ENCODE results near the gene PHACTR3. TPM values are rescaled to one million over a fixed set of nuclear protein-coding genes. Genes with fewer than 3 reads are reported as not detected.

Gene PHACTR3
- total RNA-seq, 1 experiment from 2014 or later = not detected

DNA sequence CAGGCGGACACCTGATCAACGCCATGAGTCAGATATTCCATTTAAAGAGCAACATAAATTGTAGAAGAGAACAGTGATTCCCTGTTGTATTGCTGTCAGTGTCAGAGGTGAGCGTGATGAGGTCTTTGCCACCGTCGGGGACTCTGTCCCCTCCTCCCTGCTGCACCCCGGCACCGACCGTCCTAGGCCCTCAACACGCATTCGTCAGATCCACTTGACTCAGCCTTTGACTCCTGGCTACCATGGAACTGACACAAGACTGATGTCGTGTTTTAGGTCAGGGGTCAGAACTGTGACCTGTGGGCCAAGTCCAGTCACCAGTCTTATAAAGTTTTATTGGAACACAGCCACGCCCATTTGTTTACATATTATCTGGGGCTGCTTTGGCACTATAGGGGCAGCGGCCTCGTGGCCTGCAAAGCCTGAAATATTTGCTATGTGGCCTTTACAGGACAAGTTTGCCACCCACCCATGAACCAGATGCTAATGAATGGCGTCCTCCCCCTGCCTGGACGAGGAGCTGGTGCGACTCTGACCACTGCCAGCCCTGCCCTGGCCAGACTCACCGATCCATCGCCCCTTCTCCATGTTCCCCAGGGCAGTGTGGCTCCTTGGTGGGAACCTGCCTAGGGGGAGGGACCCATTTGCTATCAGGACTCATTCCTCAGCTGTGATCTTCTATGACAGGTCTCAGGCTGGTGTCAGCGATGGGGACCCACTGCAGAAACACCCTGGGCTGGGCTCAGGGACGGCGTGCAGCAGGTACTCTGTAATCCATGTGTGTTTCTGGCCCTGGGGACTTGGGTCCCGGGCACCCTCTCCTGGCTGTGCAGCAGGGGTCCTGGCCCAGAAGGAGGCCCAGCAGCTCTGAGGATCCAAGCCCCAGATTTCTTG lies 37.5 kb upstream of the PHACTR3 start:
- RAD21 ChIA-PET (ENCODE audit: low non-redundant PET in 1 of 2, low total read pairs in 2 of 2, uncharacterized antibody in 2 of 2, unreplicated experiment in 2 of 2) = no interaction called here
- CTCF ChIA-PET = no interaction called here
- ATAC-seq = no peak

More for the DNA sequence above, 37.5 kb upstream of the PHACTR3 start:
- intact Hi-C loops (cut with micrococcal nuclease) = no loop called here
- Histone ChIP-seq H3K36me3 (ENCODE audit: control insufficient read depth in 1 of 2, insufficient read depth in 2 of 2, low read length in 2 of 2) (no peaks in the 10 kb centered on the region), H3K4me3 (replicated peaks in 1 of 2; ENCODE audit: low read depth in 1 of 2, low read length in 2 of 2) (no peak overlapping the region), H3K27ac (ENCODE audit: low read depth, low read length) (no peak overlapping the region), H2AFZ (ENCODE audit: low read depth, low read length, poor library complexity, severe bottlenecking) (no peak overlapping the region), H3K9ac (ENCODE audit: low read length) (no peak overlapping the region), H3K27me3 (ENCODE audit: insufficient read depth, low read length) (peaks cover 13% of the 10 kb centered on the region; the same call in 1 of the 2 replicates), H3K79me2 (ENCODE audit: insufficient read depth, low read length) (no peaks in the 10 kb centered on the region), H3K9me2 (ENCODE audit: insufficient read depth) (no peaks in the 10 kb centered on the region), H3K4me2 (ENCODE audit: low read length) (no peak overlapping the region), H3K4me1 (ENCODE audit: control insufficient read depth in 1 of 2, insufficient read depth in 2 of 2, low read length in 2 of 2) (0 out of 4 replicates have a peak, but pooled peaks cover 0 to 2% of the 10 kb centered on the region in 2 experiments), H4K20me1 (ENCODE audit: insufficient read depth) (no peaks in the 10 kb centered on the region), H3K9me3 (ENCODE audit: control insufficient read depth in 1 of 2, insufficient read depth in 1 of 2, low read depth in 1 of 2, low read length in 2 of 2) (no peaks in the 10 kb centered on the region)
- no peak for TF ChIP-seq EZH2phosphoT487 (IDR thresholded peaks at IDR 0.05; ENCODE audit: borderline replicate concordance)
- TF ChIP-seq JUND (IDR thresholded peaks at IDR 0.05) = no peak
- TF ChIP-seq REST (IDR thresholded peaks at IDR 0.05; ENCODE audit: low read depth) = no peak
- no peak for TF ChIP-seq ATF3 (IDR thresholded peaks at IDR 0.05)
- TF ChIP-seq EGR1 (IDR thresholded peaks at IDR 0.05; ENCODE audit: low read depth) = no peak
- no peak for TF ChIP-seq CEBPB (IDR thresholded peaks at IDR 0.05; ENCODE audit: low read depth)
- TF ChIP-seq FOSL1 (IDR thresholded peaks at IDR 0.05; ENCODE audit: low read depth) = no peak
- no peak for TF ChIP-seq YY1 (IDR thresholded peaks at IDR 0.05; ENCODE audit: extremely low read depth, insufficient replicate concordance, low read depth, low read length)
- no peak for TF ChIP-seq CTCF (IDR thresholded peaks at IDR 0.05 in 2 of 3, conservative IDR thresholded peaks at IDR 0.05 in 1 of 3; ENCODE audit: borderline replicate concordance in 1 of 3, insufficient read depth in 1 of 3, low read depth in 2 of 3, low read length in 2 of 3)
- no peak for TF ChIP-seq SIN3A (IDR thresholded peaks at IDR 0.05; ENCODE audit: low read depth)
- no peak for TF ChIP-seq TCF7L2 (IDR thresholded peaks at IDR 0.05; ENCODE audit: borderline replicate concordance, extremely low read depth, insufficient read depth, insufficient read length)
- no peak for TF ChIP-seq ZNF274 (IDR thresholded peaks at IDR 0.05; ENCODE audit: low read depth, low read length)
- TF ChIP-seq ZBTB33 (IDR thresholded peaks at IDR 0.05; ENCODE audit: extremely low read depth, insufficient replicate concordance, low read length) = no peak
- no peak for TF ChIP-seq RAD21 (IDR thresholded peaks at IDR 0.05; ENCODE audit: low read depth)
- TF ChIP-seq SRF (IDR thresholded peaks at IDR 0.05; ENCODE audit: low read depth) = no peak
- TF ChIP-seq EZH2 (IDR thresholded peaks at IDR 0.05) = no peak
- no peak for TF ChIP-seq CBX3 (IDR thresholded peaks at IDR 0.05; ENCODE audit: low read depth)
- POLR2A ChIA-PET = no interaction called here
- no TSS peak for BruUV-seq (replicated peaks)
- no peak for DNase-seq (ENCODE audit: low read depth, low spot score)

Data from HCT116 (cell line).